Measurements from ENCODE around the gene PSMD6. TPM values are rescaled to one million over a fixed set of nuclear protein-coding genes. Genes with fewer than 3 reads are reported as not detected.

PSMD6 gene
- polyA plus RNA-seq, 1 donor from 2014 or later, result 150 TPM

GRCh38 chr3:63972196-63972595 is 51.1 kb downstream of the PSMD6 start:
- Histone ChIP-seq H2AFZ (ENCODE audit: low read depth, low read length) (no peak overlapping the region), H3K9ac (ENCODE audit: low read length) (no peak overlapping the region), H3K4me3 (ENCODE audit: low read length) (no peak overlapping the region), H3K79me2 (replicated peaks; ENCODE audit: insufficient read depth, low read length) (no peaks in the 10 kb centered on the region), H4K20me1 (ENCODE audit: insufficient read depth) (no peaks in the 10 kb centered on the region), H3K9me3 (ENCODE audit: low read length) (no peaks in the 10 kb centered on the region), H3K27ac (ENCODE audit: low read length) (no peak overlapping the region), H3K4me2 (ENCODE audit: low read length) (no peak overlapping the region), H3F3A (ENCODE audit: insufficient read depth, low read length, poor library complexity, severe bottlenecking) (no peaks in the 10 kb centered on the region), H3K9me2 (ENCODE audit: insufficient read depth, low read length) (no peaks in the 10 kb centered on the region), H3K27me3 (ENCODE audit: insufficient read depth, low read depth, low read length) (no peaks in the 10 kb centered on the region), H3K36me3 (ENCODE audit: insufficient read depth, low read length) (no peaks in the 10 kb centered on the region)
- TF ChIP-seq REST (IDR thresholded peaks at IDR 0.05; ENCODE audit: borderline replicate concordance) (no peak), POLR2AphosphoS5 (IDR thresholded peaks at IDR 0.05) (no peak), EZH2 (IDR thresholded peaks at IDR 0.05; ENCODE audit: borderline replicate concordance, insufficient read depth, low read length, poor library complexity, severe bottlenecking) (no peak), MXI1 (conservative IDR thresholded peaks at IDR 0.05; ENCODE audit: poor library complexity, severe bottlenecking) (no peak), CTCF (IDR thresholded peaks at IDR 0.05; ENCODE audit: poor library complexity, severe bottlenecking) (no peak), RAD21 (conservative IDR thresholded peaks at IDR 0.05) (no peak)

- no peaks in the 10 kb centered on the region for H3F3A ChIP-seq (ENCODE audit: insufficient read depth, low read length, poor library complexity, severe bottlenecking)
- H3K9ac ChIP-seq (ENCODE audit: low read length), result no peak overlapping the region
- no peak overlapping the region for H3K27ac ChIP-seq (ENCODE audit: low read length)
- no peak overlapping the region for H3K4me2 ChIP-seq (ENCODE audit: low read length)
- no peak overlapping the region for H2AFZ ChIP-seq (ENCODE audit: low read depth, low read length)
- H3K4me3 ChIP-seq (ENCODE audit: low read length), result no peak overlapping the region
- H3K36me3 ChIP-seq (ENCODE audit: insufficient read depth, low read length), result no peaks in the 10 kb centered on the region
- H4K20me1 ChIP-seq (ENCODE audit: insufficient read depth), result no peaks in the 10 kb centered on the region
- no peaks in the 10 kb centered on the region for H3K9me3 ChIP-seq (ENCODE audit: low read length)
- H3K27me3 ChIP-seq (ENCODE audit: insufficient read depth, low read depth, low read length), result no peaks in the 10 kb centered on the region
- no peaks in the 10 kb centered on the region for H3K9me2 ChIP-seq (ENCODE audit: insufficient read depth, low read length)
- H3K79me2 ChIP-seq (replicated peaks; ENCODE audit: insufficient read depth, low read length), result no peaks in the 10 kb centered on the region
- TF ChIP-seq SMC3 (conservative IDR thresholded peaks at IDR 0.05; ENCODE audit: poor library complexity) (no peak), REST (IDR thresholded peaks at IDR 0.05; ENCODE audit: borderline replicate concordance) (no peak), RAD21 (conservative IDR thresholded peaks at IDR 0.05) (no peak), POLR2AphosphoS5 (IDR thresholded peaks at IDR 0.05) (no peak), CTCF (IDR thresholded peaks at IDR 0.05; ENCODE audit: poor library complexity, severe bottlenecking) (no peak), EZH2 (IDR thresholded peaks at IDR 0.05; ENCODE audit: borderline replicate concordance, insufficient read depth, low read length, poor library complexity, severe bottlenecking) (no peak), MXI1 (conservative IDR thresholded peaks at IDR 0.05; ENCODE audit: poor library complexity, severe bottlenecking) (no peak), EP300 (conservative IDR thresholded peaks at IDR 0.05; ENCODE audit: poor library complexity, severe bottlenecking) (no peak), TAF1 (IDR thresholded peaks at IDR 0.05; ENCODE audit: low read depth) (no peak)
Observed at GRCh38 chr3:63970631-63971475, 52.4 kb downstream of the PSMD6 start.

All from neural cell (in vitro differentiated cells).